HuH-7.5 (cell line): Measurements from ENCODE around the gene PPP1R16B.

ENCODE experiments used
- DNase-seq: peaks from one replicate; pipeline ENCODE4 v3.0.0; 2011; ENCODE audit warnings: low spot score

The PPP1R16B gene

DNA sequence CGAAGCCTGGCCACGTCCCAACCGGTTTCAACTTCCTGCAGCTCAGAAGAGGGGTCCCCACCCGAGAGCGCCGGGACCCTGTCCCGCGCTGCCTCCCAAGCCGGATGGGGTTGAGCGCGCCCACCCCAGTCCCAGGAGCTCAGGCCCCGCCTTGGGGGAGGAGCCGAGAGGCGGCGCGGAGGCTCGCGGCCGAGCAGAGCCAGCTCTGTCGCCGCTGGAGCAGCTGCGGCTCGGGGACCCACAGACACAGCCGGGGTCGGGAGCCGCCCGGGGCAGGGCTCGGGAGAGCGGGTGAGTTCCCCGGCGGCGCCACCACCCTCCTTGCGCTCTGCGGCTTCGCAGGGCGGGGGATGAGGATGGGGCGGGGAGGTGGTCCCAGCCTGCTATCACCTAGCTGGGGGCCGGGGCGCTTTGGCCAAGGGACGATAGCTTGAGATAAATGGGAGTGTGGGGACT lies at the start of gene PPP1R16B:
Gene PPP1R16B (plus strand): TSS at position 196 of the 456 bp plus-strand sequence. CDS start 30,229 bp downstream, outside the sequence.
- DNase-seq = peak; percentile 20

DNA sequence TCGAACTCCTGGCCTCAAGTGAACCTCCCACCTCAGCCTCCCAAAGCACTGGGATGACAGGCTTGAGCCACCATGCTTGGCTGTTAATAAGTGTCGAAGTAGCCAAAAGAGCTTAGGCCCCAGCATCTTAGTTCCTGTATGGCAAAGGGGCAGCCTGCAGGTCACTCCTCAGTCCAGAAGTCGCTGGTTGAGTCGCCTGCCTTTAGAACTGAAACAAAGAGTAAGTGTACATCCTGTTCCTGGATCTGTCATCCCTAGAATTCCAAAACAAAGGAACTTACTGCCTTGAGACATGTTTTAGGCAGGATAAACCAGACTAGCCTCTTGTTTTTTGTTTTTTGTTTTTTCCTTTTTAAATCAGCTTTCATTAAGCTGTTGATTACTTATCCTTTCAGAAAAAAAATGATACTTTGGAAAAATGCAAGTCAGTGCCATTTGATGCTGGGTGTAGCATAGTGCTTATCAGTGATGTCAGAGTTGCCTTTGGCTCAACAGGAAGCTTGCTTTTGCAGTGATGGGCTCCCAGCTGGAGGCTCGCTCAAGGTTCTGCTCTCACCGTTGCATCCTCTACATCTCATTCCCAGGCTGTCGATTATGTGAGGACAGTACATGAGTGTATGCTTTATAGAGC lies 48.2 kb upstream of the PPP1R16B start:
- DNase-seq = no peak

DNA sequence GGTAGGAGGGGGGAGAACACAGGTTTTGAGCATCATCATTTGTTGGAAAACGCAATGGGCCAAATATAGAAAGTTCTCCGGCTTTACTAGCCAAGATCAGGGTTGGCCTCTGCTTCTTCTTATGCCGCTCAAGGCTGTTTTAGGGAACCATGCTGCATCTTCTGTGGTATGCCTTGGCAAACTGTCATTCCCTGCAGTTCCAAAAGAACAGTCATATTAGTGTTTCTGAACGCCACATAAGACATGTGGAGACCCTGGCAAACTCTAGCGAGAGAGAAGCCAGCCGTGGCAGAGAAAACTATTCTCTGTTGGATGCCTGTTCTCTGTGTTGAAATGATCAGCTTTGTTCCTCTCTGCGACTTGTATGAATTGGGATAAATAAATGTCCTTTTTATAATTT lies 46.4 kb upstream of the PPP1R16B start:
- DNase-seq = no peak

DNA sequence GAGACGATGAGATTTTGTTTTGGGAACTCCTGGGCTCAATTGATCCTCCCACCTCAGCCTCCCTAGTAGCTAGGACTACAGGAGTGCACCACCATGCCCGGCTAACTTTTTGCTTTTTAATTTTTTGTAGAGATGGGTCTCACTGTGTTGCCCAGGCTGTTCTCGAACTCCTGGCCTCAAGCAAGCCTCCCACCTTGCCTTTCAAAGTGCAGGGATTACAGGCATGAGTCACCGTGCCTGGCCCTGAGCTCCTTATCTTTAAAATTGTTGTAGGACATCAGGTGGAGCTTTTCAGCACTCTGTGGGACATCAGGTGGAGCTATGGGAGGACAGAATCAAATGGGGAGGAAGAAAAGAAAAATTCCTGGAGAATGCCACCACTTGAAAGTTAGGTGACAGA lies 44.5 kb upstream of the PPP1R16B start:
- no peak for DNase-seq

DNA sequence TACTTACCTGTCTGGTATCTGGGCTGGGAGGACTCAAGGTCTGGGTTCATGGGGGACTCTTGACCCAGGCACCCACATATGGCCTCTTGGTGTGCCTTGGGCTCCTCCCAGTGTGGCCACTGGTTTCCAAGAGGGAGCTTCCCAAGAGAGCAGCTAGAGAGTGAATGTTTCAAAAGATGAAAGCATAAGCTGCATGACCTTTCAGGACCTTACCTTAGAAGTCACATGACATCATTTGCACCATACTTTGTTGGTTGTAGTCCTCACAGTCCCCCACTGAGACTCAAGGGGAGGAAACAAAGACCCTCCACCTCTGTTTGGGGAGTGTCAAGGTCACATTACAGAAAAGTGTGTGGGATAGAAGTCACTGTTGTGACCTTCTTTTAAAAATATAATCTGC lies 43.3 kb upstream of the PPP1R16B start:
- DNase-seq = no peak

DNA sequence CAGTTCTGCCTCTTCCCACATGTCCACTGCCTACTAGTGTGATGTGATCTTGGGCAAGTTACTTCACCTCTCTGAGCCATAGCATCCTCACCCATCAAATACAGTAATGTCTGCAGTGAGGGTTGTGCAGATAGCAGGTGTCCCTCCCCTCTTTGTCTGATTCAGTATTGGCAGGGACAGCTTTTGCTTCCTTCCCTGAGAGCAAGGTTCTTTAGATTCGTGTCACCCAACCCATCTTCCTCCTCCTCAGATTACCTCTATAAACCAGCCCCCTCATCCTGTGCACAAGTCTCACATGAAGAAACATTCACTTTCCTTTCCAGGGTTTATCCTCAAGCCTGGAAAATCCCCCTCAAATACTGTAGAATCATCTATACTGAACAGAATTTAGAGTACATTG lies 41.9 kb upstream of the PPP1R16B start:
- DNase-seq = no peak

GRCh38 chr20:38764567-38765318 lies 40.8 kb upstream of the PPP1R16B start:
- no peak for DNase-seq

DNA sequence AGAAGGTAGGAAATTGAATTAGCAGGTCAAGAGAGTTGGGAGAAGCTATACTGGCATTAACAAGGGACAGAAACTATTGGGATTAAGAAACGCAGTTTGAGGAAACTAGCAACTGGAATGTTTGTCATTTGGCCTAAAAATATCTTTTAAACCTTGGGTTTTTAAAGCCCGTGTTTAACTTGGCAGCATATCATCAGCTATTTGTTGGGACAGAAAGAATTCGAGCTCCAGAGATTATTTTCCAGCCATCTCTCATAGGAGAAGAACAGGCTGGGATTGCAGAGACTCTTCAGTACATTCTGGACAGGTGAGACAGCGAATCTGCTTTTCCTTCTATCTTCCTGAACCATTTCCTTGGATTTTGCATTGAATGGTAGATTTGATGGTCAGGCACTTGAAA lies 39.4 kb upstream of the PPP1R16B start:
- no peak for DNase-seq

DNA sequence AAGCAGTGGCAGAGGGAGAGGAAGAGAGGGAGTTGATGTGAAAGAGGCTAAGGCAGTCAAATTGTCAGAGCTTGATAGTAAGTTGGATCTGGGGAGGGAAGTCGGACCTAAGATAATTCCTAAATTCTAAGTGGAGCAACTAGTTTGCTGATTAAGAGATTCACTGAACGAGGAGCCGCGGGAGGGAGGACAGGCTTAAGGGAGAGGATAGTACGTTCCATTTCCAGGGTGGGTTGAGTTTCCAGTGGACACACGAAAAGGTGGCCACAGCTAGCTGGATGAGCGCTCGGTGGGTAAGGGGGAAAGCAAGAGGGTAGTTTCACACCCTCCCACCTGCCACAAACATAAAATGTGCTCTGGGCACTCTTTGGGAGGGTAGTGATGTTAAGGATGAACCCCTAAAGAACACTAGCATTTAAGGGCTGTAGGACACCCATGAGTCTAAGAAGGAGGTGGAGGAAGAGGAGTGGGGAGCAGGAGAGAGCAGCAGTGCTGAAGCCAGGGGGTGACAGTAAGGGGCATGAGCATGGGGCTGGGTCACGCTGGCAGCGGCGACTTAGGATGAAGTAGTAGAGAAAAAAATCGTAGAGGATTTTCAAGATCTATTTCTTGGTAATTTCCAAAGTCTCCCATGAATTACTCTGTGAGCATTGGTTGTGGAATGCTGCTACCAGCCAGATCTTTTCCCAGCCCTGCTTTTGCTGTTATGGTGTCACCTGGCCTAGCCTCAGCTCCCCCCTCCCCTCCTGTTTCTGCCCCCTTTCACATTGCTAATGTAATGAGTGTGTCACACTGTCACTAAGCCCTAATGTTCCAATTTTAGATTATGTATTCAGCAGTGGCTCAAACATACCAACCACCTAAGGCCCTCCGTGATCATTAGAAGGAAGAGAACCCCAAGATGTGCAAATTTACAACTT lies 35.9 kb upstream of the PPP1R16B start:
- DNase-seq = no peak

GRCh38 chr20:38770546-38770945 lies 35.0 kb upstream of the PPP1R16B start:
- DNase-seq = no peak

- no peak for DNase-seq
Measured at GRCh38 chr20:38770970-38771369, 34.5 kb upstream of the PPP1R16B start.

DNA sequence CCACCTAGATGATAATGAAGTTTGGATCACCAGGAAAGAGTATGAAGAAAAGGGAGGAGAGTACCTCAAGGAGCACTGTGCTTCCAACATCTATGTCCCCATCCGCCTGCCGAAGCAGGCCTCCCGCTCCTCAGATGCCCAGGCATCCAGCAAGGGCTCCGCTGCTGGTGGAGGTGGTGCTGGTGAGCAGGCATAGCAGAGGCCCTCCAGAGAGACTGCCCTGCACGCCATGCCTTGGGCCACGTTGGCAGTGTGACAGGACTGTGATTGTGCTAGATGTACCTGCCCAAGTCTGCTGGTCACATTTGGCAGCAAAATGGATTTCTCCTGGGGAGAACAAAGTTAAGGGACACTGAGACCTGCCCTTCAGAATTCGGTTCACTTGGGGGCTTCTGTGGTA lies 33.9 kb upstream of the PPP1R16B start:
- DNase-seq = no peak

DNA sequence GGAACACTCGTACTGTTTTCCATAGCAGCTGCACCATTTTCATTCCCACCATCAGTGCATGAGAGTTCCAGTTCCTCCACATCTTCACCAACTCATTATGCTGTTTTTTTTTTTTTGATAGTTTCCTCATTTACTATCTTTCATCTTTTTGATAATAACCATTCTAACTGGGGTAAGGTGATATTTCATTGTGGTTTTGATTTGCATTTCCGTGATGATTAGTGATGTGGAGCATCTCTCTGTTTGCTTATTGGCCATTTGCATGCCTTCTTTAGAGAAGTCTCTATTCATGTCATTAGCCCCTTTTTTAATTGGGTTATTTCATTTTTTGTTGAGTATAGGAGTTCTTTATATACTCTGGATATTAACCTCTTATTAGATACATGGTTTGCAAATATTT lies 31.3 kb upstream of the PPP1R16B start:
- no peak for DNase-seq

DNA sequence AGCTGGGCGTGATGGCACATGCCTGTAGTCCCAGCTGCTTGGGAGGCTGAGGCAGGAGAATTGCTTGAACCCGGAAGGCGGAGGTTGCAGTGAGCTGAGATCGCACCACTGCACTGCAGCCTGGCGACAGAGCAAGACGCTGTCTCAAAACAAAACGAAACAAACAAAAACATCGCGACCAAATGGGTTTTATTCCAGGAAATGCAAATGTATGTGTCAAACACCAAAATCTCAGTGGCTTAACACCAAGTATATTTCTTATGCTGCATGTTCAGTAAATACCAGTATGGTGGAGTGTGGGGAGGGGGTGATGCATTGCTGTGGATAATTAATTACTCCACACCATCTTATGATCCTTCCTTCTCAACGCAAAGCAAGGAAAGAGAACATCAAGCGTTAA lies 29.1 kb upstream of the PPP1R16B start:
- DNase-seq = no peak

GRCh38 chr20:38779247-38780097 lies 26.0 kb upstream of the PPP1R16B start:
- no peak for DNase-seq

GRCh38 chr20:38782275-38782674 lies 23.2 kb upstream of the PPP1R16B start:
- DNase-seq = no peak

GRCh38 chr20:38787870-38788269 lies 17.6 kb upstream of the PPP1R16B start:
- no peak for DNase-seq

GRCh38 chr20:38789503-38790199 lies 15.8 kb upstream of the PPP1R16B start:
- DNase-seq = no peak

GRCh38 chr20:38790200-38791053 lies 15.1 kb upstream of the PPP1R16B start:
- peak; percentile 21 for DNase-seq

GRCh38 chr20:38791291-38791690 lies 14.2 kb upstream of the PPP1R16B start:
- no peak for DNase-seq
